HG03108 (cell line): Measurements from ENCODE around the gene MAS1L.

Source experiments
- ATAC-seq: cut with Tn5 transposase; IDR thresholded peaks from one replicate; pipeline ENCODE4 v1.9.1; 2021; ENCODE audit warnings: moderate library complexity; ENCODE audit not compliant: unreplicated experiment

The MAS1L gene

GRCh38 chr6:29510746-29511300, 23.1 kb upstream of the MAS1L start:
- no peak for ATAC-seq

GRCh38 chr6:29510202-29510601, 22.4 kb upstream of the MAS1L start:
- no peak for ATAC-seq

GRCh38 chr6:29509711-29510110, 22.0 kb upstream of the MAS1L start:
- ATAC-seq = no peak

GRCh38 chr6:29509239-29509638, 21.5 kb upstream of the MAS1L start:
- peak; percentile 78 for ATAC-seq

- ATAC-seq = no peak
Observed at GRCh38 chr6:29507319-29507718, 19.6 kb upstream of the MAS1L start.

- no peak for ATAC-seq
Observed at GRCh38 chr6:29506446-29507067, 18.8 kb upstream of the MAS1L start.

GRCh38 chr6:29505808-29506207, 18.1 kb upstream of the MAS1L start:
- ATAC-seq = no peak

GRCh38 chr6:29504961-29505360, 17.2 kb upstream of the MAS1L start:
- no peak for ATAC-seq

GRCh38 chr6:29502597-29502996, 14.8 kb upstream of the MAS1L start:
- ATAC-seq = no peak

GRCh38 chr6:29502181-29502580, 14.4 kb upstream of the MAS1L start:
- no peak for ATAC-seq

- ATAC-seq = no peak
Observed at GRCh38 chr6:29501106-29501505, 13.3 kb upstream of the MAS1L start.

- ATAC-seq = no peak
Observed at GRCh38 chr6:29500594-29500993, 12.8 kb upstream of the MAS1L start.

GRCh38 chr6:29499704-29500103, 11.9 kb upstream of the MAS1L start:
- no peak for ATAC-seq

- no peak for ATAC-seq
Observed at GRCh38 chr6:29496961-29497360, 9.2 kb upstream of the MAS1L start.

GRCh38 chr6:29495571-29495970, 7.8 kb upstream of the MAS1L start:
- ATAC-seq = no peak

- no peak for ATAC-seq
Observed at GRCh38 chr6:29494131-29494530, 6.4 kb upstream of the MAS1L start.

GRCh38 chr6:29493261-29493660, 5.5 kb upstream of the MAS1L start:
- no peak for ATAC-seq

- ATAC-seq = no peak
Observed at GRCh38 chr6:29491574-29491973, 3.8 kb upstream of the MAS1L start.

- no peak for ATAC-seq
Observed at GRCh38 chr6:29490552-29490951, 2.8 kb upstream of the MAS1L start.

GRCh38 chr6:29490055-29490454, 2.3 kb upstream of the MAS1L start:
- ATAC-seq = no peak

GRCh38 chr6:29489286-29489685, 1.5 kb upstream of the MAS1L start:
- ATAC-seq = no peak

GRCh38 chr6:29488874-29489273, 1.1 kb upstream of the MAS1L start:
- no peak for ATAC-seq

- ATAC-seq = no peak
Observed at GRCh38 chr6:29487131-29487530, 625 bp downstream of the MAS1L start.
